Cerebellar nuclear complex (tissue), 1 donor: ENCODE results near the gene NDUFS2.
"Not testable (repeated sequence)": the region's sequence is repeated elsewhere in the genome, so short reads cannot be mapped to it uniquely, and the experiment has no call there.

Experiments used
- DNase-seq, 2 experiments: peaks; one replicate each; lab custom pipeline; 2025; lab: John Stamatoyannopoulos, UW

Gene NDUFS2

GRCh38 chr1:161251579-161251978 lies 49.4 kb downstream of the NDUFS2 start:
- no peak for DNase-seq

GRCh38 chr1:161255302-161255701 lies 53.1 kb downstream of the NDUFS2 start:
- DNase-seq, result not testable (repeated sequence)

- not testable (repeated sequence) for DNase-seq
Observed at GRCh38 chr1:161255955-161256520, 53.9 kb downstream of the NDUFS2 start.

- DNase-seq, result not testable (repeated sequence)
Observed at GRCh38 chr1:161257109-161257508, 54.9 kb downstream of the NDUFS2 start.

- no peak for DNase-seq
Observed at GRCh38 chr1:161258439-161259344, 56.5 kb downstream of the NDUFS2 start, which contains the start of gene PCP4L1. PCP4L1 (plus strand) TSS chr1:161258745; CDS start chr1:161258975, 230 bp downstream.

- no peak for DNase-seq
Observed at GRCh38 chr1:161259345-161259702, 57.2 kb downstream of the NDUFS2 start.

GRCh38 chr1:161259765-161260164 lies 57.6 kb downstream of the NDUFS2 start:
- DNase-seq, result no peak

GRCh38 chr1:161260376-161261260 lies 58.5 kb downstream of the NDUFS2 start:
- DNase-seq, result no peak

GRCh38 chr1:161261261-161262235 lies 59.4 kb downstream of the NDUFS2 start:
- no peak for DNase-seq
